OCI-LY7 (cell line): Measurements from ENCODE around the gene DCTPP1. TPM values are rescaled to one million over a fixed set of nuclear protein-coding genes. Genes with fewer than 3 reads are reported as not detected.

Experiments used
- BruUV-seq: library from RNA; stranded (reverse); fragments of 400-500 nt; replicated peaks from 2 replicates; lab custom pipeline; 2021; lab: Mats Ljungman, UMichigan
- CTCF ChIA-PET: fragments of 300-600 bp; sonication (Branson Sonifier 250); formaldehyde crosslinking; loops from one replicate; lab custom pipeline; 2022; ENCODE audit warnings: antibody characterized with exemption; ENCODE audit not compliant: unreplicated experiment; lab: Charles Lee
- POLR2A ChIA-PET: fragments of 300-600 bp; sonication (Branson Sonifier 250); formaldehyde crosslinking; loops from one replicate; lab custom pipeline; 2022; ENCODE audit warnings: antibody characterized with exemption; lab: Charles Lee
- DNase-seq: peaks from one replicate; pipeline ENCODE4 v3.0.0-alpha.2; 2015; ENCODE audit warnings: low spot score
- H2AFZ ChIP-seq: fragments of 200-600 bp; sonication (generic), shearing (Covaris generic); 2 replicates; pipeline ENCODE4 v1.6.1; 2014; ENCODE audit warnings: mild to moderate bottlenecking, antibody characterized with exemption, low read length, moderate library complexity
- H3K27ac ChIP-seq: fragments of 200-600 bp; sonication (generic); 2 replicates; pipeline ENCODE4 v1.5.1; 2014; ENCODE audit warnings: mixed run types, low read depth, mild to moderate bottlenecking, moderate library complexity, low read length, inconsistent platforms; ENCODE audit not compliant: poor library complexity, severe bottlenecking
- H3K36me3 ChIP-seq: fragments of 200-600 bp; sonication (generic); 2 replicates; pipeline ENCODE4 v1.6.1; 2014; ENCODE audit warnings: mild to moderate bottlenecking, antibody characterized with exemption, low read length, moderate library complexity, mixed read lengths; ENCODE audit not compliant: insufficient read depth
- H3K4me1 ChIP-seq: fragments of 200-600 bp; sonication (generic); 2 replicates; pipeline ENCODE4 v1.5.1; 2014; ENCODE audit warnings: mild to moderate bottlenecking, low read length; ENCODE audit not compliant: insufficient read depth, poor library complexity, severe bottlenecking
- H3K4me2 ChIP-seq: fragments of 200-600 bp; sonication (generic); 2 replicates; pipeline ENCODE4 v1.6.1; 2014; ENCODE audit warnings: mild to moderate bottlenecking, low read length
- H3K4me3 ChIP-seq: fragments of 200-600 bp; sonication (generic); 2 replicates; pipeline ENCODE4 v1.5.1; 2014; ENCODE audit warnings: mild to moderate bottlenecking, low read depth, low read length; ENCODE audit not compliant: poor library complexity, severe bottlenecking
- H3K79me2 ChIP-seq: fragments of 200-600 bp; sonication (generic); 2 replicates; pipeline ENCODE4 v1.6.1; 2016; ENCODE audit warnings: low read depth, mild to moderate bottlenecking, low read length, moderate library complexity, mixed read lengths; ENCODE audit not compliant: insufficient read depth
- H3K9me2 ChIP-seq: fragments of 200-600 bp; sonication (generic); 2 replicates; pipeline ENCODE4 v1.6.1; 2016; ENCODE audit warnings: mild to moderate bottlenecking, low read length, mixed read lengths; ENCODE audit not compliant: insufficient read depth
- H3K9me3 ChIP-seq: fragments of 200-600 bp; sonication (generic); 2 replicates; pipeline ENCODE4 v1.6.1; 2014; ENCODE audit warnings: mild to moderate bottlenecking, mixed run types, low read length, mixed read lengths
- H4K20me1 ChIP-seq: fragments of 200-600 bp; sonication (generic); 2 replicates; pipeline ENCODE4 v1.6.1; 2014; ENCODE audit warnings: mild to moderate bottlenecking, antibody characterized with exemption, low read length, moderate library complexity, mixed read lengths; ENCODE audit not compliant: insufficient read depth
- CTCF ChIP-seq: fragments of 200-600 bp; sonication (generic); conservative IDR thresholded peaks from 2 replicates; pipeline ENCODE4 v1.5.1; 2014; ENCODE audit warnings: mild to moderate bottlenecking, antibody characterized with exemption, low read length, moderate library complexity, mixed read lengths
- EZH2phosphoT487 ChIP-seq: fragments of 200-600 bp; sonication (generic); IDR thresholded peaks from 2 replicates; pipeline ENCODE4 v1.6.1; 2018; ENCODE audit warnings: low read depth, borderline replicate concordance, mild to moderate bottlenecking, mixed run types, antibody characterized with exemption, low read length, moderate library complexity, mixed read lengths
- intact Hi-C: fragments of 100-400 bp; cut with micrococcal nuclease; formaldehyde crosslinking; loops from one replicate; pipeline ENCODE4 v1.10.0; 2022; ENCODE audit not compliant: unreplicated experiment
- total RNA-seq, 2 experiments: library from RNA; depleted of rRNA in 1 of 2; stranded (reverse); fragments of >200 nt in 1 of 2; shearing (Covaris generic) in 1 of 2; gene quantifications; 2 replicates each; pipeline ENCODE4 v1.2.3, GENCODE V29; 2014 to 2022

The DCTPP1 gene
- total RNA-seq, 2 experiments from 2014 or later, result 90.2 to 93.8 TPM

DNA sequence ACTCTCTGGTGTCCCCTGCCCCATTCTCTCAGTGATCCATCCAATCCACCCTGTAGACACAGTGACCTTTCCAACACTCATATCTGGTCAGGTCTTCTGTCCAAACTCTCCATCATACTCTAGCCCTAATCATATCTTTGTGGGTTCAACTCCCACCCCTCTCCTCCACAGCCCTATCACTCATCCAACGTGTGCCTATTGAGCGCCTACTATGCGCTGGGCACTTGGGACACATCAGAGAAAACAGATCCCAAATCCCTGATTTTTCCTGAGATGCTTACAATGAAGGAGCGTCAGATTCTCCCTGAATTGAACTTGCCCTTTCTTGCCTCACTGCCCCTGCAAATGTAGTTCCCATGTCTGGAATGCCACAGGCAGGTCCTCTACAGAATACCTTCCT is 1.8 kb downstream of the DCTPP1 start:
- H3K4me2 ChIP-seq, result peak overlapping the region; percentile 89

DNA sequence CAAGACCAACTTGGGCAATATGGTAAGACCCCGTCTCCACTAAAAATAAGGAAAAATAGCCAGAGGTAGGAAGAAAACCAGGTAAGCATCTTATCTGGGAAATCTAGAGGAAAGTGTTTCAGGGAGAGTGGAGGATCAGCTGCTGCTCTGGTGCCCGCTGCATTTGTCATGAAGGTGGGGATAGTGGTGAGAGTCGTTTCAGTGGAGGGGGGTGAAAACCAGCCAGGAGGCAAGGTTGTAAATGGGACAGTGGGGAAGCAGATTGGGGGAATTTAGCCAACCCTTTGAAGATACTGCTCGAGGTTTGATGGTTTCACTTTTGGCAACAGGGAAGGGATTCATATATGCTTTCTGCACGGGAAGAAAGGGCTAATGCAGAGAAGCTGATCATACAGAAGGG is 8.8 kb downstream of the DCTPP1 start:
- H3K79me2 ChIP-seq, result peaks cover 4% of the 10 kb centered on the region
- TF ChIP-seq EZH2phosphoT487 (no peak), CTCF (no peak)
- H2AFZ ChIP-seq, result no peak overlapping the region
- ChIA-PET CTCF (no interaction called here), POLR2A (no interaction called here)
- no peaks in the 10 kb centered on the region for H4K20me1 ChIP-seq
- no peak for DNase-seq
- H3K9me3 ChIP-seq, result no peaks in the 10 kb centered on the region
- H3K36me3 ChIP-seq, result peaks cover 75% of the 10 kb centered on the region
- no TSS peak for BruUV-seq
- no peak overlapping the region for H3K4me2 ChIP-seq
- no peak overlapping the region for H3K4me3 ChIP-seq
- H3K9me2 ChIP-seq, result no peaks in the 10 kb centered on the region
- H3K27ac ChIP-seq, result no peak overlapping the region
- H3K4me1 ChIP-seq, result peaks cover 20% of the 10 kb centered on the region
- intact Hi-C loops, result no loop called here

More for the DNA sequence above, 1.8 kb downstream of the DCTPP1 start:
- no peaks in the 10 kb centered on the region for H3K9me2 ChIP-seq
- no TSS peak for BruUV-seq
- ChIA-PET CTCF (no interaction called here), POLR2A (no interaction called here)
- intact Hi-C loops, result no loop called here
- no peak for DNase-seq
- no peak overlapping the region for H3K27ac ChIP-seq
- H4K20me1 ChIP-seq, result no peaks in the 10 kb centered on the region
- peaks cover 21% of the 10 kb centered on the region for H3K4me1 ChIP-seq
- TF ChIP-seq CTCF, result no peak
- no peak for TF ChIP-seq EZH2phosphoT487
- H2AFZ ChIP-seq, result no peak overlapping the region
- H3K36me3 ChIP-seq, result peaks cover 55% of the 10 kb centered on the region
- H3K79me2 ChIP-seq, result peaks cover 33% of the 10 kb centered on the region
- peak overlapping the region; percentile 80 for H3K4me3 ChIP-seq
- 0 out of 2 replicates have a peak, but pooled peaks cover 4% of the 10 kb centered on the region for H3K9me3 ChIP-seq

DNA sequence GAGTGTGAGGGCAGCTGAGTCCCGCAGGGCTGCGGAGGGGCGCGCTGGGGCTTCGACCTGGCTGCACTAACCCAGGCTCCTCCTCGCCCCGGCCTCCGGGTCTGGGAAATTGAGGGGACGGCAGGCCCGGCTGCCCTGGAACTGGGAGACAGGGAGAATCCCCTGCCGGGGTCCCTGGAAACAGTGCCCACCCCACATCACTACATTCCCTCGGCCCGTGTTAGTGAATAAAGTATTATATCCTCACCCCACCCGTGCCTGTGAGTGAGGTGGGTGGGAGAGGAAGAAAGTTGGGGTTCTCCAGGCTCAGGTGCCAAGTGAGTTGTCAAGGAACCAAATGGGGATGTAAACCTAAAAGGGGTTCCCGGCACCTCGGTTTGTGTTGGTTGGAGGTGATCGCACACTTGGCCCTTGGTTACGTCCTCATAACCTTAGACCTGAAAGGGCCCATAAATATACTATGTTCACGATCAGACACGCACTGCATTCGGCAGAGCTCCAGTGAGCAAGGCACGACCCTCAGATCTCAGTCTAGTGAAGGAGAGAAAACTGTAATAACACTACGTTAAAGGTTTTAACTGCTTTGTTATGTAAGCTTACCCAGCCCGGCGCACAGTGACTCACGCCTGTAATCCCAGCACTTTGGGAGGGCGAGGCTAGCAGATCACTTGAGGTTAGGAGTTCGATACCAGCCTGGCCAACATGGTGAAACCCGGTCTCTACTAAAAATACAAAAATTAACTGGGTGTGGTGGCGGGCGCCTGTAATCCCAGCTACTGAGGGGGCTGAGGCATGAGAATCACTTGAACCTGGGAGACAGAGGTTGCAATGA is 11.3 kb downstream of the DCTPP1 start:
- no peaks in the 10 kb centered on the region for H4K20me1 ChIP-seq
- peaks cover 71% of the 10 kb centered on the region for H3K36me3 ChIP-seq
- no peaks in the 10 kb centered on the region for H3K9me2 ChIP-seq
- H3K79me2 ChIP-seq, result no peaks in the 10 kb centered on the region
- no peak for DNase-seq
- H3K9me3 ChIP-seq, result no peaks in the 10 kb centered on the region
- no TSS peak for BruUV-seq
- TF ChIP-seq EZH2phosphoT487 (no peak), CTCF (peak; percentile 54; the same call in 1 of the 2 replicates)
- H2AFZ ChIP-seq, result peak overlapping the region; percentile 16
- POLR2A ChIA-PET, result interaction anchor here (0.6 to 2.0 kb wide), 8 partner anchors 8 to 200 kb away, joined by 3 to 8 read pairs (median 4); partner anchors contain the start of genes DCTPP1, TBC1D10B, ZNF48 and ZNF771
- CTCF ChIA-PET, result interaction anchor here (0.6 to 1.1 kb wide), 5 partner anchors 9 to 283 kb away, joined by 3 to 5 read pairs (median 3); partner anchors contain the start of gene DCTPP1
- H3K4me2 ChIP-seq, result peak overlapping the region; percentile 72
- intact Hi-C loops, result no loop called here
- H3K27ac ChIP-seq, result peak overlapping the region; percentile 54
- peak overlapping the region; percentile 62 for H3K4me3 ChIP-seq
- H3K4me1 ChIP-seq, result peaks cover 20% of the 10 kb centered on the region
